Hepatic stellate cell (primary cell): ENCODE data around the gene IL1RAP.

ENCODE experiments used
- DNase-seq: peaks from one replicate; pipeline ENCODE4 v3.0.0; 2011; ENCODE audit warnings: low spot score

The IL1RAP gene

GRCh38 chr3:190542846-190543245 is 29.0 kb downstream of the IL1RAP start:
- no peak for DNase-seq

GRCh38 chr3:190543671-190544070 is 29.8 kb downstream of the IL1RAP start:
- no peak for DNase-seq

- no peak for DNase-seq
Measured at GRCh38 chr3:190545191-190545590, 31.3 kb downstream of the IL1RAP start.

GRCh38 chr3:190546881-190547510 is 33.1 kb downstream of the IL1RAP start:
- DNase-seq, result no peak

GRCh38 chr3:190548031-190548656 is 34.3 kb downstream of the IL1RAP start:
- DNase-seq, result no peak

GRCh38 chr3:190552021-190552420 is 38.1 kb downstream of the IL1RAP start:
- DNase-seq, result no peak

- DNase-seq, result no peak
Measured at GRCh38 chr3:190552969-190553759, 39.3 kb downstream of the IL1RAP start.

GRCh38 chr3:190554197-190554596 is 40.3 kb downstream of the IL1RAP start:
- no peak for DNase-seq

- no peak for DNase-seq
Measured at GRCh38 chr3:190556351-190556750, 42.5 kb downstream of the IL1RAP start.

GRCh38 chr3:190557296-190557695 is 43.4 kb downstream of the IL1RAP start:
- DNase-seq, result no peak

GRCh38 chr3:190558316-190558715 is 44.4 kb downstream of the IL1RAP start:
- no peak for DNase-seq

- DNase-seq, result no peak
Measured at GRCh38 chr3:190558796-190559195, 44.9 kb downstream of the IL1RAP start.

GRCh38 chr3:190560013-190560895 is 46.4 kb downstream of the IL1RAP start:
- no peak for DNase-seq

GRCh38 chr3:190562866-190563510 is 49.1 kb downstream of the IL1RAP start:
- DNase-seq, result no peak

GRCh38 chr3:190564175-190564574 is 50.3 kb downstream of the IL1RAP start:
- DNase-seq, result no peak

GRCh38 chr3:190566043-190566933 is 52.4 kb downstream of the IL1RAP start:
- DNase-seq, result peak; percentile 76

GRCh38 chr3:190568036-190568435 is 54.2 kb downstream of the IL1RAP start:
- DNase-seq, result no peak

GRCh38 chr3:190574473-190574872 is 60.6 kb downstream of the IL1RAP start:
- no peak for DNase-seq

GRCh38 chr3:190575437-190576185 is 61.7 kb downstream of the IL1RAP start:
- DNase-seq, result no peak

GRCh38 chr3:190577225-190577624 is 63.3 kb downstream of the IL1RAP start:
- no peak for DNase-seq
